Endothelial cell of umbilical vein (primary cell): ENCODE measurements around the gene DYRK1A.

Source experiments
- EZH2 ChIP-seq: IDR thresholded peaks from 2 replicates; pipeline ENCODE4 v1.6.1; 2012; ENCODE audit warnings: borderline replicate concordance, low read depth, mild to moderate bottlenecking, moderate library complexity, low read length, inconsistent platforms; ENCODE audit not compliant: severe bottlenecking
- MYC ChIP-seq: IDR thresholded peaks from one replicate; pipeline ENCODE4 v1.6.1; 2011; ENCODE audit warnings: mild to moderate bottlenecking, low read depth, low read length
- POLR2A ChIP-seq: IDR thresholded peaks from 2 replicates; pipeline ENCODE4 v1.6.1; 2012; ENCODE audit warnings: low read depth, mild to moderate bottlenecking, control low read depth, low read length
- POLR2AphosphoS5 ChIP-seq: IDR thresholded peaks from 2 replicates; pipeline ENCODE4 v1.6.1; 2012; ENCODE audit warnings: low read depth, mild to moderate bottlenecking, control low read depth, low read length, moderate library complexity; ENCODE audit not compliant: insufficient read depth
- TF ChIP-seq, protein P1 (sequence below), 2 donors: IDR thresholded peaks; 1 replicate in 1 of 2; 2 replicates in 1 of 2; pipeline ENCODE4 v1.5.1; 2011; ENCODE audit warnings: low read length in 2 of 2, mild to moderate bottlenecking in 2 of 2, moderate library complexity in 2 of 2, control low read depth in 1 of 2, inconsistent platforms in 1 of 2, low read depth in 1 of 2; ENCODE audit not compliant: insufficient read depth in 1 of 2; ENCODE audit errors: extremely low read depth in 1 of 2
- TF ChIP-seq, protein P2 (sequence below): IDR thresholded peaks from 2 replicates; pipeline ENCODE4 v1.6.1; 2011; ENCODE audit not compliant: insufficient read depth, insufficient read length

DNA sequence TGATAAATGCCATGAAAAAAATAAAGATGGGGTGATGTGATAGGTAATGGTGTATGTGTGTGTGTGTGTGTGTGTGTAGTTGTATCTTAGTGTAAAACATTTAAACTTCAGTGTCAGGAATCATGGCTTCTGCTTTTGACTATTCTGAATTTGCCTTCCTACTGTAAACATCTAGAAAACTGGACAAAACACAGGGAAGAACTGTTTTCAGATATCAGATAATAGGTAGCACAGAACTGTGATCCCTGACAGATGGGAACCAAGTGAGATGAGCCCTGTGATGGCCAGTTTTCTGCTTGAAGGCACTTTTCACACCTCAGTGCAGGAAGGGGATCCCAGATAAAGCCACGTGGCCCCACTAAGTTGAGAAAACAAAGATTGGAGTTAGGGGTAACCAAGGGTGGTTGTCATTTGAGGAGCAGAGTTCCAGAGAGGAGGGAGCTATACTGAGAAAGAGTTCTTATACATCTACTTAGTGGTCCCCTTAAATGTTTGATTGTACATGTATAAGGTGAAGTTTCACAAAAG is 17.3 kb downstream of the DYRK1A start:
- TF ChIP-seq EZH2, result no peak
- TF ChIP-seq MYC, result no peak
- TF ChIP-seq POLR2AphosphoS5, result no peak
- TF ChIP-seq, protein P1, sequence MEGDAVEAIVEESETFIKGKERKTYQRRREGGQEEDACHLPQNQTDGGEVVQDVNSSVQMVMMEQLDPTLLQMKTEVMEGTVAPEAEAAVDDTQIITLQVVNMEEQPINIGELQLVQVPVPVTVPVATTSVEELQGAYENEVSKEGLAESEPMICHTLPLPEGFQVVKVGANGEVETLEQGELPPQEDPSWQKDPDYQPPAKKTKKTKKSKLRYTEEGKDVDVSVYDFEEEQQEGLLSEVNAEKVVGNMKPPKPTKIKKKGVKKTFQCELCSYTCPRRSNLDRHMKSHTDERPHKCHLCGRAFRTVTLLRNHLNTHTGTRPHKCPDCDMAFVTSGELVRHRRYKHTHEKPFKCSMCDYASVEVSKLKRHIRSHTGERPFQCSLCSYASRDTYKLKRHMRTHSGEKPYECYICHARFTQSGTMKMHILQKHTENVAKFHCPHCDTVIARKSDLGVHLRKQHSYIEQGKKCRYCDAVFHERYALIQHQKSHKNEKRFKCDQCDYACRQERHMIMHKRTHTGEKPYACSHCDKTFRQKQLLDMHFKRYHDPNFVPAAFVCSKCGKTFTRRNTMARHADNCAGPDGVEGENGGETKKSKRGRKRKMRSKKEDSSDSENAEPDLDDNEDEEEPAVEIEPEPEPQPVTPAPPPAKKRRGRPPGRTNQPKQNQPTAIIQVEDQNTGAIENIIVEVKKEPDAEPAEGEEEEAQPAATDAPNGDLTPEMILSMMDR (IDR thresholded peaks at IDR 0.05; ENCODE audit: extremely low read depth in 1 of 2, insufficient read depth in 1 of 2, low read depth in 1 of 2, low read length in 2 of 2), result no peak
- TF ChIP-seq, protein P2, sequence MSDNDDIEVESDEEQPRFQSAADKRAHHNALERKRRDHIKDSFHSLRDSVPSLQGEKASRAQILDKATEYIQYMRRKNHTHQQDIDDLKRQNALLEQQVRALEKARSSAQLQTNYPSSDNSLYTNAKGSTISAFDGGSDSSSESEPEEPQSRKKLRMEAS, result no peak
- no peak for TF ChIP-seq POLR2A
